Smooth muscle cell (in vitro differentiated cells): Measurements from ENCODE around the gene FUBP3. TPM values are rescaled to one million over a fixed set of nuclear protein-coding genes. Genes with fewer than 3 reads are reported as not detected.

Source experiments
- DNase-seq: peaks from one replicate; lab custom pipeline; 2025; ENCODE audit not compliant: unreplicated experiment; lab: John Stamatoyannopoulos, UW
- H2AFZ ChIP-seq: fragments of 200-600 bp; sonication (generic); 2 replicates; pipeline ENCODE4 v1.6.0; 2016; ENCODE audit warnings: antibody characterized with exemption, low read depth, mild to moderate bottlenecking
- H3F3A ChIP-seq: fragments of 200-600 bp; sonication (generic); 2 replicates; pipeline ENCODE4 v1.6.0; 2017; ENCODE audit warnings: antibody characterized with exemption, low read depth
- H3K27ac ChIP-seq: fragments of 200-600 bp; sonication (generic); 2 replicates; pipeline ENCODE4 v1.5.1; 2016; ENCODE audit warnings: low read depth, mild to moderate bottlenecking
- H3K27me3 ChIP-seq: fragments of 200-600 bp; sonication (generic); 2 replicates; pipeline ENCODE4 v1.6.1; 2016; ENCODE audit warnings: low read depth, mild to moderate bottlenecking
- H3K36me3 ChIP-seq: fragments of 200-600 bp; sonication (generic); 2 replicates; pipeline ENCODE4 v1.5.1; 2016; ENCODE audit warnings: low read depth
- H3K4me1 ChIP-seq: fragments of 200-600 bp; sonication (generic); 2 replicates; pipeline ENCODE4 v1.5.1; 2016; ENCODE audit warnings: low read depth
- H3K4me2 ChIP-seq: fragments of 200-600 bp; sonication (generic); 2 replicates; pipeline ENCODE4 v1.6.0; 2016; ENCODE audit warnings: mild to moderate bottlenecking
- H3K4me3 ChIP-seq: fragments of 200-600 bp; sonication (generic); 2 replicates; pipeline ENCODE4 v1.5.1; 2016; ENCODE audit warnings: mild to moderate bottlenecking
- H3K79me2 ChIP-seq: fragments of 200-600 bp; sonication (generic); 2 replicates; pipeline ENCODE4 v1.6.0; 2016; ENCODE audit warnings: low read depth, mild to moderate bottlenecking
- H3K9ac ChIP-seq: fragments of 200-600 bp; sonication (generic); 2 replicates; pipeline ENCODE4 v1.6.0; 2016; ENCODE audit warnings: low read depth
- H3K9me3 ChIP-seq: fragments of 200-600 bp; sonication (generic); replicated peaks from 2 replicates; pipeline ENCODE4 v1.5.1; 2016; ENCODE audit warnings: low read depth
- H4K20me1 ChIP-seq: fragments of 200-600 bp; sonication (generic); 2 replicates; pipeline ENCODE4 v1.6.0; 2016; ENCODE audit warnings: low read depth
- WGBS: methylation state at CpG from one replicate; pipeline ENCODE4 v1.1.7; 2016; ENCODE audit warnings: low lambda C conversion rate; 5-methylcytosine and 5-hydroxymethylcytosine counted together
- polyA plus RNA-seq: library from polyadenylated mRNA; unstranded; fragments of >200 nt; fragmentation: Nextera tagmentation; extraction: Ambion mirVana; gene quantifications from 2 replicates; pipeline ENCODE4 v1.2.1, GENCODE V29; 2016
- total RNA-seq: library from RNA; depleted of rRNA; stranded (reverse); fragments of >200 nt; gene quantifications from 2 replicates; pipeline ENCODE4 v1.2.3, GENCODE V29; 2014
- TF ChIP-seq, protein P1 (sequence below): fragments of 200-600 bp; sonication (generic); IDR thresholded peaks from 2 replicates; pipeline ENCODE4 v1.5.1; 2017; ENCODE audit warnings: borderline replicate concordance, mild to moderate bottlenecking, antibody characterized with exemption; ENCODE audit not compliant: insufficient read depth, poor library complexity, severe bottlenecking

FUBP3 gene
- total and polyA plus RNA-seq, 2 experiments from 2014 or later, result 46.9 to 52.5 TPM

- no peak overlapping the region for H3K27ac ChIP-seq
- 86% methylated on average over 9 of the region's 9 CpGs for WGBS
- no peak overlapping the region for H3K4me2 ChIP-seq
- no peak overlapping the region for H3K4me3 ChIP-seq
- no peaks in the 10 kb centered on the region for H3K36me3 ChIP-seq
- H3K9ac ChIP-seq, result no peak overlapping the region
- H3K27me3 ChIP-seq, result peaks cover 3% of the 10 kb centered on the region
- H2AFZ ChIP-seq, result no peak overlapping the region
- no peaks in the 10 kb centered on the region for H3K4me1 ChIP-seq
- no peaks in the 10 kb centered on the region for H3K9me3 ChIP-seq
- TF ChIP-seq, protein P1, sequence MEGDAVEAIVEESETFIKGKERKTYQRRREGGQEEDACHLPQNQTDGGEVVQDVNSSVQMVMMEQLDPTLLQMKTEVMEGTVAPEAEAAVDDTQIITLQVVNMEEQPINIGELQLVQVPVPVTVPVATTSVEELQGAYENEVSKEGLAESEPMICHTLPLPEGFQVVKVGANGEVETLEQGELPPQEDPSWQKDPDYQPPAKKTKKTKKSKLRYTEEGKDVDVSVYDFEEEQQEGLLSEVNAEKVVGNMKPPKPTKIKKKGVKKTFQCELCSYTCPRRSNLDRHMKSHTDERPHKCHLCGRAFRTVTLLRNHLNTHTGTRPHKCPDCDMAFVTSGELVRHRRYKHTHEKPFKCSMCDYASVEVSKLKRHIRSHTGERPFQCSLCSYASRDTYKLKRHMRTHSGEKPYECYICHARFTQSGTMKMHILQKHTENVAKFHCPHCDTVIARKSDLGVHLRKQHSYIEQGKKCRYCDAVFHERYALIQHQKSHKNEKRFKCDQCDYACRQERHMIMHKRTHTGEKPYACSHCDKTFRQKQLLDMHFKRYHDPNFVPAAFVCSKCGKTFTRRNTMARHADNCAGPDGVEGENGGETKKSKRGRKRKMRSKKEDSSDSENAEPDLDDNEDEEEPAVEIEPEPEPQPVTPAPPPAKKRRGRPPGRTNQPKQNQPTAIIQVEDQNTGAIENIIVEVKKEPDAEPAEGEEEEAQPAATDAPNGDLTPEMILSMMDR, result no peak
- DNase-seq, result no peak
- H3K79me2 ChIP-seq, result no peaks in the 10 kb centered on the region
- no peaks in the 10 kb centered on the region for H3F3A ChIP-seq
- no peaks in the 10 kb centered on the region for H4K20me1 ChIP-seq
These were observed 35.0 kb upstream of the FUBP3 start for GRCh38 chr9:130544364-130544763.

DNA sequence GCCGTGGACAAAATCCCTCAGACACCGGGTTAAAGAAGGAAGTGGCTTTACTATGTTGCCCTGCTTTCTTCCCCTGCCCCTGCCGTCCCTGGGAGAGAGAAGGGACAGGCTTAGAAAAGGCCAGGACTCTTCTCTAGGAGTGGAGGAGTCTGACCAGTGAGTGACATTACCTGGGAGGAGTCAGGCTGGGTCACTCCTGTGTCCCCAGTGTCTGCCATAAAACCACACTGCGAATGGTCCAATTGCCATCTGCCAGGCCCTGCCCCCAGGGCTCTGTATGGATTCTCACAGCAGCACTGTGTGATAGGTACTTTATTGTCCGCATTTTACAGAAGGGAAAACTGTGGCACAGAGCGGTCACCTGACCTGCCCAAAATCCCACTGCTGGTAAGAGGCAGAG is 31.3 kb upstream of the FUBP3 start:
- Histone ChIP-seq H4K20me1 (no peaks in the 10 kb centered on the region), H3K79me2 (no peaks in the 10 kb centered on the region), H3K4me3 (no peak overlapping the region), H3K36me3 (no peaks in the 10 kb centered on the region), H3K9ac (no peak overlapping the region), H3K27ac (no peak overlapping the region), H3K4me2 (no peak overlapping the region), H3K9me3 (no peaks in the 10 kb centered on the region), H3F3A (no peaks in the 10 kb centered on the region), H3K4me1 (no peaks in the 10 kb centered on the region), H2AFZ (no peak overlapping the region), H3K27me3 (peaks cover 3% of the 10 kb centered on the region)
- TF ChIP-seq, protein P1, result no peak
- WGBS, result 89% methylated on average over 6 of the region's 6 CpGs
- no peak for DNase-seq

DNA sequence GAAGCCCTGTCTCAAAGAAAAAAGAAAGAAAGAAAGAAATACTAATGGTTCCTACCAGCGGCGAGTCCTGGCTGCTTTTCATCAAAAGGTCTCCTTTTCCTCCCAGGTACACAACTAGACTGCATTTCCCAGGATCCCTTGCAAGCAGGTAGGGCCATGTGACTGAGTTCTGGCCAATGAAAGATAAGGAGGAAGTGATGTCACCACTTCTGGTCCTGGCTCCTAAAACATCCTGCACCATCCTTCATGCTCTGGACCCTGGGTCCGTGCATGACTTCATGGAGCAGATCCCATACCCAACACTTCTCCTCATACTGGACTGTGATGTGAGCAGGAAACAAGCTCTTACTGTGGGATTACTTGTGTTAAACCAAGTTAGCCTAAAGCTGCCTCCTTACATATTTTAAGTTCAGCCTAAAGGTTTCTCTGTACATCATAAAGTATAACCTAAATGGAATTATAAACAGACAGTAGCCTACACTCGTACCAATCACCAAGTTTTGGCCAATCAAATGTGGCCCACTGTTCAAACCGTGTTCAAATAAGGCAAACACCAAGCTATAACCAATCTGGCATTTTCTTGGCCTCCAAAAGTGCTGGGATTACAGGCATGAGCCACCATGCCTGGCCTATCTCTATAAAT is 30.2 kb upstream of the FUBP3 start:
- H3K27ac ChIP-seq, result no peak overlapping the region
- H2AFZ ChIP-seq, result no peak overlapping the region
- no peak overlapping the region for H3K4me3 ChIP-seq
- H3K36me3 ChIP-seq, result no peaks in the 10 kb centered on the region
- H3F3A ChIP-seq, result no peaks in the 10 kb centered on the region
- no peak for DNase-seq
- H3K4me1 ChIP-seq, result no peaks in the 10 kb centered on the region
- H3K9ac ChIP-seq, result no peak overlapping the region
- no peaks in the 10 kb centered on the region for H3K79me2 ChIP-seq
- WGBS, result 86% methylated on average over 5 of the region's 5 CpGs
- H3K27me3 ChIP-seq, result peaks cover 3% of the 10 kb centered on the region
- TF ChIP-seq, protein P1, result no peak
- no peak overlapping the region for H3K4me2 ChIP-seq
- no peaks in the 10 kb centered on the region for H4K20me1 ChIP-seq
- no peaks in the 10 kb centered on the region for H3K9me3 ChIP-seq

GRCh38 chr9:130554606-130555005 is 24.8 kb upstream of the FUBP3 start:
- Histone ChIP-seq H3K4me2 (no peak overlapping the region), H3K9ac (no peak overlapping the region), H3K27me3 (no peaks in the 10 kb centered on the region), H3K79me2 (no peaks in the 10 kb centered on the region), H3K9me3 (no peaks in the 10 kb centered on the region), H3K4me1 (no peaks in the 10 kb centered on the region), H3F3A (no peaks in the 10 kb centered on the region), H2AFZ (no peak overlapping the region), H3K27ac (no peak overlapping the region), H3K36me3 (no peaks in the 10 kb centered on the region), H4K20me1 (no peaks in the 10 kb centered on the region), H3K4me3 (no peak overlapping the region)
- no peak for DNase-seq
- 94% methylated on average over 5 of the region's 5 CpGs for WGBS
- TF ChIP-seq, protein P1, result no peak
